HEK293T (cell line): ENCODE measurements around the gene CABP7.

Experiments
- FOXA1 ChIP-seq: fragments of 450-650 bp; IDR thresholded peaks from 2 replicates; pipeline ENCODE4 v1.6.1; 2016; ENCODE audit warnings: mild to moderate bottlenecking
- HDGF ChIP-seq: fragments of 450-650 bp; IDR thresholded peaks from 2 replicates; pipeline ENCODE4 v1.6.1; 2017; ENCODE audit warnings: antibody characterized with exemption, borderline replicate concordance
- NFRKB ChIP-seq: fragments of 450-650 bp; IDR thresholded peaks from 2 replicates; pipeline ENCODE4 v1.6.1; 2016; ENCODE audit warnings: mild to moderate bottlenecking, moderate library complexity
- SP1 ChIP-seq: fragments of 450-650 bp; IDR thresholded peaks from 2 replicates; pipeline ENCODE4 v1.6.1; 2017
- SUZ12 ChIP-seq: fragments of 450-650 bp; IDR thresholded peaks from 2 replicates; pipeline ENCODE4 v1.6.1; 2016; ENCODE audit warnings: mild to moderate bottlenecking
- ZNF384 ChIP-seq: fragments of 450-650 bp; IDR thresholded peaks from 2 replicates; pipeline ENCODE4 v1.6.1; 2016

DNA sequence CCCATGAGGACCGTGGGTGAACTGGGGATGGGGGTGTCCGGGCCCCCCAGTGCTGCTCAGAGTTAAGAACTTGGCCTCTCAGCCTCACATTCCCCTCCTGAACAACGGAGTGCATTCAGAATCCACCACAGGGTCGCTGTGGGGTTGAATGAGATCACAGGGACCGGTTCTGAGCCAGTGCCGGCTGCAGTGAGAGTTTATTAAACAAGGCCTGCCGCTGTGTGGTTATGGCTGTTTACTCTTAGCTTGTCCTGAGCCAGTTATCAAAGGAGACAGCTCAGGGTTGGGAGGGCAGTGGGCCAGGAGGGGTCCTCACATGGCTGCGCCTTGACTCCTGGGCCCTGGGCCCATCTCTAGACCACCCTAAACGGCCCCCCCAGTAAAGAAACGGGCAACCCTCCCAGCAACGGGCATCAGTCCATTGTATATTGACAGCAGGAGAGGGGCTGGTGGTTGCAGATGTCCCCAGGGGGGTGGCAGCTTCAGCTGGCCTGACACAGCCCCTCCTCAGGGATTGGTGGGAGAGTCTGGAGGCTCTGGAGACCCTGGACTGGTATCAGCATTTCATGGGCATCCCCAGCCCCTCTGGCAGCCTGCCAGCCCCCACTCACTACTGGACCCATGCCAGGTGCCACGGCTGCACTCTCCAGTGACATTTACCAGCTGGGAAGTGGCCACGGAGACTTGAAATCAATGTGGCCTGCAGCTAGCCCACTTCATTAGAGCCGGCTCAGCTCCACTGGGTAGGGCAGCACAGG lies 15.1 kb upstream of the CABP7 start:
- TF ChIP-seq HDGF (no peak), NFRKB (no peak), SUZ12 (no peak), SP1 (no peak), FOXA1 (no peak), ZNF384 (no peak)
